Measurements from ENCODE around the gene GCLC. TPM values are rescaled to one million over a fixed set of nuclear protein-coding genes. Genes with fewer than 3 reads are reported as not detected.

GCLC gene
- total RNA-seq, 1 donor: 36.3 TPM

DNA sequence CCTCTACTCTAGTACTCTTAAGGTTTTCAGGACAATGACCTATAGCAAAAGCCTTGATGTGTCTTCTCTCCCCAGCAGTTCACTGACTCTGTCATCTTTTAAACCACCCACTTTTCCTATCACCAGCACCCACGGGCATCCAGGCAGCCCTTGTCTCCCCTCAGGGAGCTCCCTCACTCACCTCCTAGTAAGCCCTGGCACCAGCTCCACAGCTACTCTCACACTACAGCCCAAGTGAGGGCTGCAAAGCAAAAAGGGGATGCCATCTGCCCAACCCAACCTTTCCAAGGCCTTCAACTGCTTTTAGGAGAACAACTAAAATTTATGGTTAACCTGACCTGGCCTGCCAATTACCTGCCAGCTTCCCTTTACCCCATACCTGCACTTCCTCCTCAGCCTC lies 26.0 kb downstream of the GCLC start:
- TF ChIP-seq, protein P1, sequence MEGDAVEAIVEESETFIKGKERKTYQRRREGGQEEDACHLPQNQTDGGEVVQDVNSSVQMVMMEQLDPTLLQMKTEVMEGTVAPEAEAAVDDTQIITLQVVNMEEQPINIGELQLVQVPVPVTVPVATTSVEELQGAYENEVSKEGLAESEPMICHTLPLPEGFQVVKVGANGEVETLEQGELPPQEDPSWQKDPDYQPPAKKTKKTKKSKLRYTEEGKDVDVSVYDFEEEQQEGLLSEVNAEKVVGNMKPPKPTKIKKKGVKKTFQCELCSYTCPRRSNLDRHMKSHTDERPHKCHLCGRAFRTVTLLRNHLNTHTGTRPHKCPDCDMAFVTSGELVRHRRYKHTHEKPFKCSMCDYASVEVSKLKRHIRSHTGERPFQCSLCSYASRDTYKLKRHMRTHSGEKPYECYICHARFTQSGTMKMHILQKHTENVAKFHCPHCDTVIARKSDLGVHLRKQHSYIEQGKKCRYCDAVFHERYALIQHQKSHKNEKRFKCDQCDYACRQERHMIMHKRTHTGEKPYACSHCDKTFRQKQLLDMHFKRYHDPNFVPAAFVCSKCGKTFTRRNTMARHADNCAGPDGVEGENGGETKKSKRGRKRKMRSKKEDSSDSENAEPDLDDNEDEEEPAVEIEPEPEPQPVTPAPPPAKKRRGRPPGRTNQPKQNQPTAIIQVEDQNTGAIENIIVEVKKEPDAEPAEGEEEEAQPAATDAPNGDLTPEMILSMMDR (IDR thresholded peaks at IDR 0.05; ENCODE audit: insufficient read depth, low read depth, low read length): no peak
- no peak for DNase-seq (ENCODE audit: low read depth)
- H3K4me3 ChIP-seq (ENCODE audit: low read depth, low read length): no peak overlapping the region

DNA sequence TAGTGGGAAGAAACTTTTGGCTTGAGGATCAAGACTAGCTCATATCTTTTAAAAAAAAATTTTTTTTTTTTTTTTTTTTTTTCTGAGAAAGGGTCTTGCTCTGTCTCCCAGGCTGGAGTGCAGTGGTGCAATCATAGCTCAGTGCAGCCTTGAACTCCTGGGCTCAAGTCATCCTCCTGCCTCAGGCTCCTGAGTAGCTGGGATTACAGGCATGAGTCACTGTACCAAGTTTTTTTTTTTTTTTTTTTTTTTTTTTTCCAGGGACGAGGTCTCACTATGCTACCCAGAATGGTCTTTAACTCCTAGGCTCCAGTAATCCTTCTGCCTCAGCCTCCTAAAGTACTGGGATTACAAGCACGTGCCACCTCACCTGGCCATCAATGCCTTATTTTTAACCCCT lies 27.9 kb downstream of the GCLC start:
- DNase-seq (ENCODE audit: low read depth): peak; percentile 27
- no peak overlapping the region for H3K4me3 ChIP-seq (ENCODE audit: low read depth, low read length)
- TF ChIP-seq, protein P1 (IDR thresholded peaks at IDR 0.05; ENCODE audit: insufficient read depth, low read depth, low read length): no peak

DNA sequence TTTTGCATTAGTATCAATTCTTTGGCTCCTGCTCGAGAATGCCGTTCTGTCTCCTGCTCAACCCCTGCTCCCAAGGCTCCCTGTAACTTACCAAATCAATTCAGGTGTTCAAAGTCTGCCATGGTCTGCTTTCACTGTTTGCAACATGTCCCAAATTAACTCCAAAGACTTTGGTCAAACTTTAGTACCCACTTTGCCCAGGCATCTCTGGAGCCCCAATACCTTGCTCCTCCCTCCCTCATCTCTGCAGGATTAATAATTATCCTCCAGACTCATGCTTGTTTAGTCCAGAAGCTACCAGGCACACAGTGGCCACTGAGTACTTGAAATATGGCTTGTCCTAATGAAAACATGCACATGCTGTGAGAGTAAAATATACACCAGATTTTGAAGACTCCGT lies 30.2 kb downstream of the GCLC start:
- DNase-seq (ENCODE audit: low read depth): no peak
- no peak overlapping the region for H3K4me3 ChIP-seq (ENCODE audit: low read depth, low read length)
- TF ChIP-seq, protein P1 (IDR thresholded peaks at IDR 0.05; ENCODE audit: insufficient read depth, low read depth, low read length): no peak

DNA sequence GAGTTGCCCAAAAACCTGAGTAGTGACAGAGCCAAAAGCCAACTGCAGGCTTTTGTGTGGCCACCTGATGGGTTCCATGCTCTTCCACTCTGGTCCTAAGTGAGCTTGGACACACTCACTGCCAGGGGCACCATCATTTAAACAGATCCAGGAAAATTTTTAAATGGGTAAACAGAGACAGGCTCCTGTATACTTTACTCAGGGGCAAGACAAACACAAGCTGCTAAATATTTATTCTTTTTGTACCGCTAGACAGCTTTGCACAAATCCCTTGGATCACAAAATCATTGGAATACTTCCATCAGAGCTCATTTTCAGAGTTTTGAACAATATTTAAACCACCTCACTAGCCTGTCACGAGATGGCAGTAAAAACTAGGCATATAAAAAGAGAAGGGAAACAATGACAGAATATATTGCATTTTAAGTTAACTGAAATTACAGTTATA lies 31.4 kb downstream of the GCLC start:
- DNase-seq (ENCODE audit: low read depth): no peak
- no peak overlapping the region for H3K4me3 ChIP-seq (ENCODE audit: low read depth, low read length)
- TF ChIP-seq, protein P1 (IDR thresholded peaks at IDR 0.05; ENCODE audit: insufficient read depth, low read depth, low read length): no peak

DNA sequence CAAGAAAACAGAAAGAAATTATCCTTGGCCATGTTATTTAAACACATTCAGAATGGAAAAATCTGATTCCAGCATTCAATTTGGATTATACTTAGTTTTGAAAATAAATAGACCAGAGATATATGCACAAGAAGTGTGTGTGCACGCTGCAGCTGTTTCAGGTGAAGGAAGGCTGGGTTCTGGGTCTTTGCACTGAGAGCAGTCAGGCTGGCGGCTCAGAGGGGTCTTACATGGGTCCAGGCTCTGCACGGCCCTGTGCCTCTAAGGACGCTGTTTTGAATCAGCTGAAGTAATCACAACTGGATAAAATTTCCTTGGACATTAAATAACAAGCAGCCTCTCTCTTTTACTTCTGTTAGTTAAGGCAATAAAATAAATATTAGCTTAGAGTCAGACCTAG lies 31.8 kb downstream of the GCLC start:
- no peak overlapping the region for H3K4me3 ChIP-seq (ENCODE audit: low read depth, low read length)
- no peak for DNase-seq (ENCODE audit: low read depth)
- TF ChIP-seq, protein P1 (IDR thresholded peaks at IDR 0.05; ENCODE audit: insufficient read depth, low read depth, low read length): no peak

DNA sequence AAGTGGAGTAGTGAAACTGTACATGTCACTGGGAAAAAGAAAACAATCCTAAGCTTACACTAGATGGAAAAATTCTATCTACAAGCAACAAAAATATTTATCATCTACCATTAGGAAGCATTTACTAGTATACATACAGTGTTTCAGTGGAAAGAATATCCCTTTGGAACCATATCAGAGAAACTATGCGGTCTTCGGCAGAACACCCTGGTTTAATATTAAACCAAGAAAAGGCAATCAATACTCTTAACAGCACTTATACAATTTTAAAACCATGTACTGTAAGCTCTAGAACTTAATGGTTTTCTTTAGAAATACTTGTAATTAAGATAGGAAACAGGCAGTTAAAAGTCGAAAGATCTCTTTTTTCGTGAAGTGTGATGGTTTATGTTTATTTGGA lies 32.3 kb downstream of the GCLC start:
- no peak overlapping the region for H3K4me3 ChIP-seq (ENCODE audit: low read depth, low read length)
- TF ChIP-seq, protein P1 (IDR thresholded peaks at IDR 0.05; ENCODE audit: insufficient read depth, low read depth, low read length): no peak
- DNase-seq (ENCODE audit: low read depth): no peak

DNA sequence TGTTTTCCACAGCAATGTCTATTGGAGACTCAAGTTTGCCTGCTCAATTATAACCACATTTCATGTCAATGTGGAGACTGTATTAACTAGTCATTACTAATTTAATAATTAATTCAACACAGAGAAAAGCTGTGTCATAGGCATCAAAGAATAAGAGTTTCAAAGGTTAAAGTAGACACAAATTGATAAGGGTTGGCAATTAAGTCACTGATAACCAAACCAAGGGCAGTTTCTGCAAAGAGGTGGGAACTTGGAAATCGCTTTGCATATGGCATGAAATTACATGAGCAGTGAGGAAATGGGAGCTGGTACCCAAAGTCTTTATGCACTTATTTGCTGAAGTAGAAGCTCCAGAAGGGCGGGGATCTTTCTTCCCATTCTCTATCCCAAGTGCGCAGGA lies 34.2 kb downstream of the GCLC start:
- no peak for DNase-seq (ENCODE audit: low read depth)
- H3K4me3 ChIP-seq (ENCODE audit: low read depth, low read length): no peak overlapping the region
- TF ChIP-seq, protein P1 (IDR thresholded peaks at IDR 0.05; ENCODE audit: insufficient read depth, low read depth, low read length): no peak

Data from fibroblast of villous mesenchyme (primary cell).